IPS DF 6.9 (cell line): ENCODE measurements around the gene CFAP99.
"Not testable (repeated sequence)": the region's sequence is repeated elsewhere in the genome, so short reads cannot be mapped to it uniquely, and the experiment has no call there.

Source experiments
- DNase-seq: peaks from one replicate; pipeline ENCODE4 v3.0.0-alpha.2; 2013; ENCODE audit warnings: low read depth, low spot score
- H3K27ac ChIP-seq: one replicate; pipeline ENCODE4 v1.5.1; 2013; ENCODE audit warnings: low read length, control low read depth
- H3K27me3 ChIP-seq: 2 replicates; pipeline ENCODE4 v1.6.1; 2013; ENCODE audit warnings: mild to moderate bottlenecking, low read length; ENCODE audit not compliant: control insufficient read depth, insufficient read depth
- H3K36me3 ChIP-seq: 2 replicates; pipeline ENCODE4 v1.6.1; 2013; ENCODE audit warnings: low read length; ENCODE audit not compliant: control insufficient read depth, insufficient read depth
- H3K4me1 ChIP-seq: 2 replicates; pipeline ENCODE4 v1.6.1; 2013; ENCODE audit warnings: low read length; ENCODE audit not compliant: control insufficient read depth, insufficient read depth
- H3K4me3 ChIP-seq: 2 replicates; pipeline ENCODE4 v1.5.1; 2013; ENCODE audit warnings: mild to moderate bottlenecking, low read length
- H3K9me3 ChIP-seq: 2 replicates; pipeline ENCODE4 v1.6.1; 2013; ENCODE audit warnings: low read length, inconsistent platforms; ENCODE audit not compliant: control insufficient read depth, insufficient read depth
- WGBS: extraction: QIAGEN DNeasy Blood & Tissue Kit; methylation state at CpG from one replicate; pipeline ENCODE4 v1.1.7; 2013; ENCODE audit warnings: mixed read lengths, missing lambda C conversion rate; ENCODE audit not compliant: insufficient read length, insufficient coverage; 5-methylcytosine and 5-hydroxymethylcytosine counted together

The CFAP99 gene

DNA sequence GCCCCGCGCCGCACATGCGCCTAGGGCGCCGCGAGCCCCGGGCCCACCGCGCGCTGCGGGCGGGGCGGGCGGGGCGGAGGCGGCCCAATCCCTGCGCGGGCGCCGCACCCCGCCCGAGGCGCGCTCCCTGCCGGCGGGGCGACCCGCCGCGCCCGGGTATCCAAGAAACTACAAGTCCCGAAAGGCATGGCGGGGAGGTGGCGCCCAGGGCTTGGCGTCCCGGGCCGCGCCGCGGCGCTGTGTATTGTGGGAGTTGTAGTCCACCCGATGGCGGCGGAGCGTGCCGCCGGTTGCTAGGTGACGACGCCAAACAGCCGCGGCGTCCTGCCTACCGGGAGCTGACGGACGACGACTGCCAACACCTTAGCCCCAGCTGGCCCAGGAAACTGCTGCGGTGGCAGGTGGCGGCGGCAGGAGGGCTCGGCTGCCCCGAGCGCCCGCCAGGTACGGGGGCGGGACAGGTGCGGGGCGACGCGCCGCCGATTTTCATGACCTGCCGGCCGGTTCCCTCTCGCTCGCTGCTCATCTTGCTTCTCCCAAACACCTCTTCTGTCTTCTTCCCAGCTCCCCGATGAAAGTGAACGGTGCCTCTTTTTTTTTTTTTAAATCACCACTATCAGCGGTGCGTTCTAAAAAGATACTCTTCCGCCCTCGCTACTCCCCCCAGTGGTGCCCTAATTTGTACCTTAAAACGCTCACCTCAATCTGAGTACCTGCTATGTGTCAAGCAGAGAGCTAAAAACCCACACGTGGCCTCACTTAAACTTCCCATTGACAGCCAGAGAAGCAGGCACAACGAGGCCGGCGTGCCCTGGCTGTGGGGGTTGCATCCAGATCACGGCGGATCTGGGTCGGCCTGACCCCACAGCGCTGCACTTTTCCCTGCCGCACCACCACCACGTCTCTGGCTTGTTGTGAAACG, at the start of gene CFAP99:
Gene CFAP99, plus strand, starts transcription at position 306 of the 922 bp plus-strand sequence.
- no peaks in the 10 kb centered on the region for H3K9me3 ChIP-seq
- no CpG with 5 or more reads among the region's 94 CpGs for WGBS
- peaks cover 37% of the 10 kb centered on the region; the same call in 1 of the 2 replicates for H3K27me3 ChIP-seq
- peak; percentile 91 for DNase-seq
- peaks cover 3% of the 10 kb centered on the region for H3K4me1 ChIP-seq
- no peaks in the 10 kb centered on the region for H3K36me3 ChIP-seq
- H3K4me3 ChIP-seq = peak within 1 kb of the TSS; percentile 58; the same call in 1 of the 2 replicates
- H3K27ac ChIP-seq = no peak within 1 kb of the TSS

DNA sequence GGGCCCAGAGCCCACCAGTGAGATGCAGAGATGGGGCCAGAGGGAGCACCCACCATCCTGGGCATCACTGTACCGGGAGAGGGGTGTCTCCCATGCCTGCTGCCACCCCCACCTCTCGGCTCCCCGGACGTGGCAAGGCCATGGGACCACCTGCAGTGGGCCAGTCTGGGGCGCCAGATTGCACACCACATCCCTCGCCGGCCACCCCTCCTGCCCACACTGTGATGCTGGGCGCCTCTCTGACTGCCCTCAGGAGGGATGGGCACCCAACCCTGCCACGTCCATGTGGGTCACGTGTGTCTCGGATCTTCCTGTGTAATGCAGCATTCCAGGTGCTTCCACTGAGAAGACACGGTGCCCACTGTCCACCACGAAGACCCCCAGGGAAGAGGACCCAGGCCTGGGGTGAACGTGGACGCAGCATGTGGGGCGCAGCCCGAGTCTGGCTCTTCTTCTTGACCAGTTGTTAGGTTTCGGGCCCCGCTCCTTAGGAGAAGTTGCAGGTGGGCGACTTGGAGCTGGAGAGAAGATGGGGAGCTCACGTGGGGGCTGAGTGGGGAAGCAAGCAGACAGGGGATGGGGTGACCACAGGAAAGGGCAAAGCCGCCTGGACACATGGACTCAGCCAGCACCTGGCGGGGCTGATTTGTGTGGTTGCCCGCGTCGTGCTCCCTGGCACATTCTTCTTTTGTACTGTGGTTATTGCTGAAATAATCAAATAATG, 48.0 kb upstream of the CFAP99 start:
- no CpG with 5 or more reads among the region's 26 CpGs for whole genome bisulfite sequencing
- no peaks in the 10 kb centered on the region for H3K9me3 ChIP-seq
- no peak overlapping the region for H3K27ac ChIP-seq

GRCh38 chr4:2371765-2372487, 46.8 kb upstream of the CFAP99 start:
- H3K36me3 ChIP-seq = no peaks in the 10 kb centered on the region
- no CpG with 5 or more reads among the region's 27 CpGs for WGBS
- H3K9me3 ChIP-seq = no peaks in the 10 kb centered on the region
- no peak for DNase-seq
- no peak overlapping the region; the same call in 1 of the 2 replicates for H3K4me3 ChIP-seq
- no peaks in the 10 kb centered on the region for H3K27me3 ChIP-seq
- H3K4me1 ChIP-seq = no peaks in the 10 kb centered on the region
- no peak overlapping the region for H3K27ac ChIP-seq

More for the DNA sequence above, 48.0 kb upstream of the CFAP99 start:
- no peaks in the 10 kb centered on the region for H3K4me1 ChIP-seq
- DNase-seq = no peak
- H3K4me3 ChIP-seq = no peak overlapping the region
- no peaks in the 10 kb centered on the region for H3K27me3 ChIP-seq
- H3K36me3 ChIP-seq = no peaks in the 10 kb centered on the region

- H3K9me3 ChIP-seq = no peaks in the 10 kb centered on the region
- no peak overlapping the region; the same call in 1 of the 2 replicates for H3K4me3 ChIP-seq
- H3K27me3 ChIP-seq = no peaks in the 10 kb centered on the region
- DNase-seq = no peak
- H3K36me3 ChIP-seq = no peaks in the 10 kb centered on the region
- no peak overlapping the region for H3K27ac ChIP-seq
- whole genome bisulfite sequencing = no CpG with 5 or more reads among the region's 14 CpGs
- no peaks in the 10 kb centered on the region for H3K4me1 ChIP-seq
Measured at GRCh38 chr4:2372488-2373030, 46.2 kb upstream of the CFAP99 start.

DNA sequence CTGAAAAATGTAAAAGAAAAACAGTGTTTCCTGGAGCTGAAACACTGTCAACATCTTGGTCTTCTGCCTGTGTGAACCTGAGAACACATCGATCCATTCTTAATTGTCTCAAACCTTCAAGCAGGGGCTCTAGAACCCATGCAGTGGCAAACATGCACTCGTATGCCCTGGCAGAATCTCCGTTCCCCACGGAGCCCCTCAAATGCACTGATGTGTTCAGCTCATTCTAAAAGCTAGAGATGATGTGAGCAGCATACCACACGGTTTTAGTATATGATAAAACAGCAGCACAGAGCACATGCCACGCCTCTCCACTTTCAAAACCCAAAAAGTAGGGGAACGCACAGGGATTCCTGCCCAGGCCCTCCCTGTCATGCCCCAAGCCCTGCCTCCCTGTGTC, 45.2 kb upstream of the CFAP99 start:
- no peak for DNase-seq
- WGBS = no CpG with 5 or more reads among the region's 7 CpGs
- Histone ChIP-seq H3K4me1 (no peaks in the 10 kb centered on the region), H3K36me3 (no peaks in the 10 kb centered on the region), H3K27ac (no peak overlapping the region), H3K27me3 (no peaks in the 10 kb centered on the region), H3K4me3 (no peak overlapping the region), H3K9me3 (no peaks in the 10 kb centered on the region)

- Histone ChIP-seq H3K9me3 (no peaks in the 10 kb centered on the region), H3K27ac (no peak overlapping the region), H3K27me3 (no peaks in the 10 kb centered on the region), H3K4me3 (no peak overlapping the region), H3K4me1 (no peaks in the 10 kb centered on the region), H3K36me3 (no peaks in the 10 kb centered on the region)
- WGBS = no CpG with 5 or more reads among the region's 10 CpGs
- DNase-seq = no peak
Measured at GRCh38 chr4:2375427-2375826, 43.3 kb upstream of the CFAP99 start.

- WGBS = no CpG with 5 or more reads among the region's 14 CpGs
- no peaks in the 10 kb centered on the region for H3K9me3 ChIP-seq
Measured at GRCh38 chr4:2377241-2377640, 41.5 kb upstream of the CFAP99 start.

DNA sequence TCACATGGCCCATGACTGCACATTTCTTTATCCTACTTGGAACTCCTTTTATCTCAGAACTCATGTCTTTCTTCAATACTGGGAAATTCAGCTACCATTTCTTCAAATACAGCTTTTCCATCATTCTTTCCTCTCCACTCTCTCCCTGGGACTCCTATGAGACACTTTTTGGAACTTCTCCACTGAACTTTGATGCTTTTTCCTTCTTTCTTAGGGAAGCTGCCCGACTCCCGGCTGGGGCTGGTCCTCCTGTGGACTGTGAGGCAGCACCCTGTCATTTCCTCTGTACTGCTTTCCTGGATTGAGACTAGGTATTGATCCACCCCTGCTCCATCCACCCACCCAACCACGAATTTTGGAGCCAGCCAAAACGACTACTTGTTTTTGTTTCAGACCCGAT, 40.4 kb upstream of the CFAP99 start:
- no peaks in the 10 kb centered on the region for H3K27me3 ChIP-seq
- no peak overlapping the region for H3K27ac ChIP-seq
- no CpG with 5 or more reads among the region's 5 CpGs for WGBS
- H3K4me3 ChIP-seq = no peak overlapping the region
- H3K9me3 ChIP-seq = no peaks in the 10 kb centered on the region
- no peaks in the 10 kb centered on the region for H3K36me3 ChIP-seq
- no peaks in the 10 kb centered on the region for H3K4me1 ChIP-seq
- DNase-seq = no peak

More at GRCh38 chr4:2377241-2377640, 41.5 kb upstream of the CFAP99 start:
- Histone ChIP-seq H3K4me1 (no peaks in the 10 kb centered on the region), H3K4me3 (no peak overlapping the region), H3K27me3 (no peaks in the 10 kb centered on the region), H3K36me3 (no peaks in the 10 kb centered on the region), H3K27ac (no peak overlapping the region)
- no peak for DNase-seq

- DNase-seq = no peak
- WGBS = no CpG with 5 or more reads among the region's 3 CpGs
- H3K36me3 ChIP-seq = no peaks in the 10 kb centered on the region
- no peaks in the 10 kb centered on the region for H3K9me3 ChIP-seq
- no peaks in the 10 kb centered on the region for H3K27me3 ChIP-seq
- H3K27ac ChIP-seq = no peak overlapping the region
- no peaks in the 10 kb centered on the region for H3K4me1 ChIP-seq
- H3K4me3 ChIP-seq = no peak overlapping the region
Measured at GRCh38 chr4:2378898-2379297, 39.9 kb upstream of the CFAP99 start.

GRCh38 chr4:2380589-2380988, 38.2 kb upstream of the CFAP99 start:
- H3K9me3 ChIP-seq, H3K4me1 ChIP-seq, H3K4me3 ChIP-seq, DNase-seq, H3K36me3 ChIP-seq, H3K27me3 ChIP-seq, H3K27ac ChIP-seq: not testable (repeated sequence)
- no CpG with 5 or more reads among the region's 6 CpGs for WGBS
